HEK293 (cell line): Measurements from ENCODE around the gene RINL.
"Not testable (repeated sequence)": the region's sequence is repeated elsewhere in the genome, so short reads cannot be mapped to it uniquely, and the experiment has no call there.

Experiments used
- BCL11B ChIP-seq: fragments of 450-650 bp; formaldehyde crosslinking; IDR thresholded peaks from 2 replicates; pipeline ENCODE4 v1.5.1; 2016; ENCODE audit warnings: low read depth, missing biosample characterization, missing genetic modification characterization
- KLF7 ChIP-seq: fragments of 450-650 bp; formaldehyde crosslinking; IDR thresholded peaks from 2 replicates; pipeline ENCODE4 v1.5.1; 2016; ENCODE audit warnings: missing biosample characterization, missing genetic modification characterization, borderline replicate concordance
- MEIS1 ChIP-seq: sonication (generic); formaldehyde crosslinking; IDR thresholded peaks from 2 replicates; pipeline ENCODE4 v1.8.1; 2022; ENCODE audit warnings: missing genetic modification reagents, mild to moderate bottlenecking, borderline replicate concordance
- ZBTB7A ChIP-seq: fragments of 450-650 bp; formaldehyde crosslinking; IDR thresholded peaks from 2 replicates; pipeline ENCODE4 v1.5.1; 2016; ENCODE audit warnings: low read depth, missing biosample characterization, missing genetic modification characterization
- ZNF121 ChIP-seq: fragments of 450-650 bp; formaldehyde crosslinking; IDR thresholded peaks from 2 replicates; pipeline ENCODE4 v1.5.1; 2016; ENCODE audit warnings: missing biosample characterization, missing genetic modification characterization
- ZNF292 ChIP-seq: fragments of 450-650 bp; formaldehyde crosslinking; IDR thresholded peaks from 2 replicates; pipeline ENCODE4 v1.5.1; 2016; ENCODE audit warnings: low read depth, missing biosample characterization, missing genetic modification characterization, borderline replicate concordance
- ZNF830 ChIP-seq: fragments of 450-650 bp; IDR thresholded peaks from 2 replicates; pipeline ENCODE4 v1.5.0; 2018; ENCODE audit warnings: missing biosample characterization, missing genetic modification characterization, low read depth, mild to moderate bottlenecking, moderate library complexity
- TF ChIP-seq, protein P1 (sequence below): fragments of 450-650 bp; formaldehyde crosslinking; IDR thresholded peaks from 2 replicates; pipeline ENCODE4 v1.5.1; 2016; ENCODE audit warnings: missing biosample characterization, missing genetic modification characterization
- TF ChIP-seq, protein P2 (sequence below): fragments of 450-650 bp; formaldehyde crosslinking; IDR thresholded peaks from 2 replicates; pipeline ENCODE4 v1.5.1; 2016; ENCODE audit warnings: missing biosample characterization, missing genetic modification characterization, borderline replicate concordance
- TF ChIP-seq, protein P3 (sequence below): fragments of 450-650 bp; formaldehyde crosslinking; IDR thresholded peaks from 2 replicates; pipeline ENCODE4 v1.5.1; 2016; ENCODE audit warnings: missing biosample characterization, missing genetic modification characterization
- TF ChIP-seq, protein P4 (sequence below): fragments of 450-650 bp; formaldehyde crosslinking; IDR thresholded peaks from 2 replicates; pipeline ENCODE4 v1.5.1; 2016; ENCODE audit warnings: missing biosample characterization, missing genetic modification characterization
- TF ChIP-seq, protein P5 (sequence below): IDR thresholded peaks from 2 replicates; pipeline ENCODE4 v1.6.1; 2011; ENCODE audit warnings: mild to moderate bottlenecking, low read depth, low read length, borderline replicate concordance

DNA sequence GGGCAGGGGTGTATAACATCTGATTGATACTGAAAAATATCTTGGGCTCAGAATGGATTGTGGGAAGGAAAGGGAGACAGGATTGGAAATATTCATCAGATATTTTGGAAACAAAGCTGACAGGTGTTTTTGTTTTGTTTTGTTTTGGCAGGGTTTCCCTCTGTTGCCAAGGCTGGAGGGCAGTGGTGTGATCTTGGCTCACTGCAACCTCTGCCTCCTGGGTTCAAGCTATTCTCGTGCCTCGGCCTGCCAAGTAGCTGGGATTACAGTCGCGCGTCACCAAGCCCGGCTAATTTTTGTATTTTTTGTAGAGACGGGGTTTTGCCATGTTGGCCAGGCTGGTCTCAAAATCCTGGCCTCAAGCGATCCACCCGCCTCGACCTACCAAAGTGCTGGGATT, 4.7 kb downstream of the RINL start:
- TF ChIP-seq, protein P1, sequence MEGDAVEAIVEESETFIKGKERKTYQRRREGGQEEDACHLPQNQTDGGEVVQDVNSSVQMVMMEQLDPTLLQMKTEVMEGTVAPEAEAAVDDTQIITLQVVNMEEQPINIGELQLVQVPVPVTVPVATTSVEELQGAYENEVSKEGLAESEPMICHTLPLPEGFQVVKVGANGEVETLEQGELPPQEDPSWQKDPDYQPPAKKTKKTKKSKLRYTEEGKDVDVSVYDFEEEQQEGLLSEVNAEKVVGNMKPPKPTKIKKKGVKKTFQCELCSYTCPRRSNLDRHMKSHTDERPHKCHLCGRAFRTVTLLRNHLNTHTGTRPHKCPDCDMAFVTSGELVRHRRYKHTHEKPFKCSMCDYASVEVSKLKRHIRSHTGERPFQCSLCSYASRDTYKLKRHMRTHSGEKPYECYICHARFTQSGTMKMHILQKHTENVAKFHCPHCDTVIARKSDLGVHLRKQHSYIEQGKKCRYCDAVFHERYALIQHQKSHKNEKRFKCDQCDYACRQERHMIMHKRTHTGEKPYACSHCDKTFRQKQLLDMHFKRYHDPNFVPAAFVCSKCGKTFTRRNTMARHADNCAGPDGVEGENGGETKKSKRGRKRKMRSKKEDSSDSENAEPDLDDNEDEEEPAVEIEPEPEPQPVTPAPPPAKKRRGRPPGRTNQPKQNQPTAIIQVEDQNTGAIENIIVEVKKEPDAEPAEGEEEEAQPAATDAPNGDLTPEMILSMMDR (tag by site-specific recombination), result not testable (repeated sequence)
- not testable (repeated sequence) for TF ChIP-seq KLF7 (tag by site-specific recombination); ZNF830 (tag by site-specific recombination); MEIS1 (CRISPR knock-in tag); ZBTB7A (tag by site-specific recombination); BCL11B; ZNF121; ZNF292 (tag by site-specific recombination)
- TF ChIP-seq, protein P2, sequence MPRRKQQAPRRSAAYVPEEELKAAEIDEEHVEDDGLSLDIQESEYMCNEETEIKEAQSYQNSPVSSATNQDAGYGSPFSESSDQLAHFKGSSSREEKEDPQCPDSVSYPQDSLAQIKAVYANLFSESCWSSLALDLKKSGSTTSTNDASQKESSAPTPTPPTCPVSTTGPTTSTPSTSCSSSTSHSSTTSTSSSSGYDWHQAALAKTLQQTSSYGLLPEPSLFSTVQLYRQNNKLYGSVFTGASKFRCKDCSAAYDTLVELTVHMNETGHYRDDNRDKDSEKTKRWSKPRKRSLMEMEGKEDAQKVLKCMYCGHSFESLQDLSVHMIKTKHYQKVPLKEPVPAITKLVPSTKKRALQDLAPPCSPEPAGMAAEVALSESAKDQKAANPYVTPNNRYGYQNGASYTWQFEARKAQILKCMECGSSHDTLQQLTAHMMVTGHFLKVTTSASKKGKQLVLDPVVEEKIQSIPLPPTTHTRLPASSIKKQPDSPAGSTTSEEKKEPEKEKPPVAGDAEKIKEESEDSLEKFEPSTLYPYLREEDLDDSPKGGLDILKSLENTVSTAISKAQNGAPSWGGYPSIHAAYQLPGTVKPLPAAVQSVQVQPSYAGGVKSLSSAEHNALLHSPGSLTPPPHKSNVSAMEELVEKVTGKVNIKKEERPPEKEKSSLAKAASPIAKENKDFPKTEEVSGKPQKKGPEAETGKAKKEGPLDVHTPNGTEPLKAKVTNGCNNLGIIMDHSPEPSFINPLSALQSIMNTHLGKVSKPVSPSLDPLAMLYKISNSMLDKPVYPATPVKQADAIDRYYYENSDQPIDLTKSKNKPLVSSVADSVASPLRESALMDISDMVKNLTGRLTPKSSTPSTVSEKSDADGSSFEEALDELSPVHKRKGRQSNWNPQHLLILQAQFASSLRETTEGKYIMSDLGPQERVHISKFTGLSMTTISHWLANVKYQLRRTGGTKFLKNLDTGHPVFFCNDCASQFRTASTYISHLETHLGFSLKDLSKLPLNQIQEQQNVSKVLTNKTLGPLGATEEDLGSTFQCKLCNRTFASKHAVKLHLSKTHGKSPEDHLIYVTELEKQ (tag by site-specific recombination), result not testable (repeated sequence)
- TF ChIP-seq, protein P3, sequence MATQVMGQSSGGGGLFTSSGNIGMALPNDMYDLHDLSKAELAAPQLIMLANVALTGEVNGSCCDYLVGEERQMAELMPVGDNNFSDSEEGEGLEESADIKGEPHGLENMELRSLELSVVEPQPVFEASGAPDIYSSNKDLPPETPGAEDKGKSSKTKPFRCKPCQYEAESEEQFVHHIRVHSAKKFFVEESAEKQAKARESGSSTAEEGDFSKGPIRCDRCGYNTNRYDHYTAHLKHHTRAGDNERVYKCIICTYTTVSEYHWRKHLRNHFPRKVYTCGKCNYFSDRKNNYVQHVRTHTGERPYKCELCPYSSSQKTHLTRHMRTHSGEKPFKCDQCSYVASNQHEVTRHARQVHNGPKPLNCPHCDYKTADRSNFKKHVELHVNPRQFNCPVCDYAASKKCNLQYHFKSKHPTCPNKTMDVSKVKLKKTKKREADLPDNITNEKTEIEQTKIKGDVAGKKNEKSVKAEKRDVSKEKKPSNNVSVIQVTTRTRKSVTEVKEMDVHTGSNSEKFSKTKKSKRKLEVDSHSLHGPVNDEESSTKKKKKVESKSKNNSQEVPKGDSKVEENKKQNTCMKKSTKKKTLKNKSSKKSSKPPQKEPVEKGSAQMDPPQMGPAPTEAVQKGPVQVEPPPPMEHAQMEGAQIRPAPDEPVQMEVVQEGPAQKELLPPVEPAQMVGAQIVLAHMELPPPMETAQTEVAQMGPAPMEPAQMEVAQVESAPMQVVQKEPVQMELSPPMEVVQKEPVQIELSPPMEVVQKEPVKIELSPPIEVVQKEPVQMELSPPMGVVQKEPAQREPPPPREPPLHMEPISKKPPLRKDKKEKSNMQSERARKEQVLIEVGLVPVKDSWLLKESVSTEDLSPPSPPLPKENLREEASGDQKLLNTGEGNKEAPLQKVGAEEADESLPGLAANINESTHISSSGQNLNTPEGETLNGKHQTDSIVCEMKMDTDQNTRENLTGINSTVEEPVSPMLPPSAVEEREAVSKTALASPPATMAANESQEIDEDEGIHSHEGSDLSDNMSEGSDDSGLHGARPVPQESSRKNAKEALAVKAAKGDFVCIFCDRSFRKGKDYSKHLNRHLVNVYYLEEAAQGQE, result not testable (repeated sequence)
- TF ChIP-seq, protein P4, sequence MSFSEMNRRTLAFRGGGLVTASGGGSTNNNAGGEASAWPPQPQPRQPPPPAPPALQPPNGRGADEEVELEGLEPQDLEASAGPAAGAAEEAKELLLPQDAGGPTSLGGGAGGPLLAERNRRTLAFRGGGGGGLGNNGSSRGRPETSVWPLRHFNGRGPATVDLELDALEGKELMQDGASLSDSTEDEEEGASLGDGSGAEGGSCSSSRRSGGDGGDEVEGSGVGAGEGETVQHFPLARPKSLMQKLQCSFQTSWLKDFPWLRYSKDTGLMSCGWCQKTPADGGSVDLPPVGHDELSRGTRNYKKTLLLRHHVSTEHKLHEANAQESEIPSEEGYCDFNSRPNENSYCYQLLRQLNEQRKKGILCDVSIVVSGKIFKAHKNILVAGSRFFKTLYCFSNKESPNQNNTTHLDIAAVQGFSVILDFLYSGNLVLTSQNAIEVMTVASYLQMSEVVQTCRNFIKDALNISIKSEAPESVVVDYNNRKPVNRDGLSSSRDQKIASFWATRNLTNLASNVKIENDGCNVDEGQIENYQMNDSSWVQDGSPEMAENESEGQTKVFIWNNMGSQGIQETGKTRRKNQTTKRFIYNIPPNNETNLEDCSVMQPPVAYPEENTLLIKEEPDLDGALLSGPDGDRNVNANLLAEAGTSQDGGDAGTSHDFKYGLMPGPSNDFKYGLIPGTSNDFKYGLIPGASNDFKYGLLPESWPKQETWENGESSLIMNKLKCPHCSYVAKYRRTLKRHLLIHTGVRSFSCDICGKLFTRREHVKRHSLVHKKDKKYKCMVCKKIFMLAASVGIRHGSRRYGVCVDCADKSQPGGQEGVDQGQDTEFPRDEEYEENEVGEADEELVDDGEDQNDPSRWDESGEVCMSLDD (tag by site-specific recombination), result not testable (repeated sequence)
- TF ChIP-seq, protein P5, sequence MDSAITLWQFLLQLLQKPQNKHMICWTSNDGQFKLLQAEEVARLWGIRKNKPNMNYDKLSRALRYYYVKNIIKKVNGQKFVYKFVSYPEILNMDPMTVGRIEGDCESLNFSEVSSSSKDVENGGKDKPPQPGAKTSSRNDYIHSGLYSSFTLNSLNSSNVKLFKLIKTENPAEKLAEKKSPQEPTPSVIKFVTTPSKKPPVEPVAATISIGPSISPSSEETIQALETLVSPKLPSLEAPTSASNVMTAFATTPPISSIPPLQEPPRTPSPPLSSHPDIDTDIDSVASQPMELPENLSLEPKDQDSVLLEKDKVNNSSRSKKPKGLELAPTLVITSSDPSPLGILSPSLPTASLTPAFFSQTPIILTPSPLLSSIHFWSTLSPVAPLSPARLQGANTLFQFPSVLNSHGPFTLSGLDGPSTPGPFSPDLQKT, result not testable (repeated sequence)
